ENCODE measurements around the gene ATG2B.

ATG2B gene

DNA sequence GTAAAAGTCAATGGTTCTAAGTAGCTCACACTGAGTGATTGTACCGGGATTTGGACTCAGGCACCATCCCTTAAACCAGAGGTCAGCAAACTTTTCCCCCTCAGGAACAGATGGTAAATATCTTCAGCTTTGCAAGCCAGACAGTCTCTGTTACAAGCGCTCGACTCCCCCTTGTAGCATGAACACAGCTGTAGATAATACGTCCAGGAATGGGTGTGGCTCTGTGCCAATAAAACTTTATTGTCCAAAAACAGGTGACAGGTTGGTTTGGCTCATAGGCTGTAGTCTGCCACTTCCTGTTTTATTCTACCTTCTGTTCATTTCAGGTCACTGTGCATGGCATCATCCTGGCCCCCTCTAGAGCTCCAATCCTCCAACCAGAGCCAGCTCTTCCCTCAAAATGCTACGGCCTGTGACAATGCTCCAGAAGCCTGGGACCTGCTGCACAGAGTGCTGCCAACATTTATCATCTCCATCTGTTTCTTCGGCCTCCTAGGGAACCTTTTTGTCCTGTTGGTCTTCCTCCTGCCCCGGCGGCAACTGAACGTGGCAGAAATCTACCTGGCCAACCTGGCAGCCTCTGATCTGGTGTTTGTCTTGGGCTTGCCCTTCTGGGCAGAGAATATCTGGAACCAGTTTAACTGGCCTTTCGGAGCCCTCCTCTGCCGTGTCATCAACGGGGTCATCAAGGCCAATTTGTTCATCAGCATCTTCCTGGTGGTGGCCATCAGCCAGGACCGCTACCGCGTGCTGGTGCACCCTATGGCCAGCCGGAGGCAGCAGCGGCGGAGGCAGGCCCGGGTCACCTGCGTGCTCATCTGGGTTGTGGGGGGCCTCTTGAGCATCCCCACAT is 99.6 kb downstream of the ATG2B start:
- Histone ChIP-seq H3K36me3 (ENCODE audit: insufficient read depth, low read length) (no peaks in the 10 kb centered on the region), H2AFZ (ENCODE audit: low read length) (no peak overlapping the region), H3K4me3 (ENCODE audit: low read length, poor library complexity, severe bottlenecking) (no peak overlapping the region), H3K79me2 (ENCODE audit: insufficient read depth, low read length) (no peaks in the 10 kb centered on the region), H3K4me2 (ENCODE audit: low read depth, low read length, poor library complexity, severe bottlenecking) (no peak overlapping the region), H4K20me1 (ENCODE audit: insufficient read depth, low read length, poor library complexity, severe bottlenecking) (no peaks in the 10 kb centered on the region), H3K27me3 (ENCODE audit: insufficient read depth, low read length, poor library complexity, severe bottlenecking) (no peaks in the 10 kb centered on the region), H3K9me2 (replicated peaks; ENCODE audit: low read depth, low read length) (no peaks in the 10 kb centered on the region), H3K9me3 (ENCODE audit: insufficient read depth, low read depth, low read length) (no peaks in the 10 kb centered on the region), H3K9ac (ENCODE audit: low read depth, low read length, poor library complexity, severe bottlenecking) (no peak overlapping the region), H3K4me1 (ENCODE audit: insufficient read depth, low read length, poor library complexity, severe bottlenecking) (no peaks in the 10 kb centered on the region), H3F3A (ENCODE audit: low read depth) (no peaks in the 10 kb centered on the region)
- TF ChIP-seq EZH2phosphoT487 (IDR thresholded peaks at IDR 0.05; ENCODE audit: borderline replicate concordance) = no peak
- TF ChIP-seq, protein P1, sequence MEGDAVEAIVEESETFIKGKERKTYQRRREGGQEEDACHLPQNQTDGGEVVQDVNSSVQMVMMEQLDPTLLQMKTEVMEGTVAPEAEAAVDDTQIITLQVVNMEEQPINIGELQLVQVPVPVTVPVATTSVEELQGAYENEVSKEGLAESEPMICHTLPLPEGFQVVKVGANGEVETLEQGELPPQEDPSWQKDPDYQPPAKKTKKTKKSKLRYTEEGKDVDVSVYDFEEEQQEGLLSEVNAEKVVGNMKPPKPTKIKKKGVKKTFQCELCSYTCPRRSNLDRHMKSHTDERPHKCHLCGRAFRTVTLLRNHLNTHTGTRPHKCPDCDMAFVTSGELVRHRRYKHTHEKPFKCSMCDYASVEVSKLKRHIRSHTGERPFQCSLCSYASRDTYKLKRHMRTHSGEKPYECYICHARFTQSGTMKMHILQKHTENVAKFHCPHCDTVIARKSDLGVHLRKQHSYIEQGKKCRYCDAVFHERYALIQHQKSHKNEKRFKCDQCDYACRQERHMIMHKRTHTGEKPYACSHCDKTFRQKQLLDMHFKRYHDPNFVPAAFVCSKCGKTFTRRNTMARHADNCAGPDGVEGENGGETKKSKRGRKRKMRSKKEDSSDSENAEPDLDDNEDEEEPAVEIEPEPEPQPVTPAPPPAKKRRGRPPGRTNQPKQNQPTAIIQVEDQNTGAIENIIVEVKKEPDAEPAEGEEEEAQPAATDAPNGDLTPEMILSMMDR (conservative IDR thresholded peaks at IDR 0.05; ENCODE audit: low read length) = no peak

DNA sequence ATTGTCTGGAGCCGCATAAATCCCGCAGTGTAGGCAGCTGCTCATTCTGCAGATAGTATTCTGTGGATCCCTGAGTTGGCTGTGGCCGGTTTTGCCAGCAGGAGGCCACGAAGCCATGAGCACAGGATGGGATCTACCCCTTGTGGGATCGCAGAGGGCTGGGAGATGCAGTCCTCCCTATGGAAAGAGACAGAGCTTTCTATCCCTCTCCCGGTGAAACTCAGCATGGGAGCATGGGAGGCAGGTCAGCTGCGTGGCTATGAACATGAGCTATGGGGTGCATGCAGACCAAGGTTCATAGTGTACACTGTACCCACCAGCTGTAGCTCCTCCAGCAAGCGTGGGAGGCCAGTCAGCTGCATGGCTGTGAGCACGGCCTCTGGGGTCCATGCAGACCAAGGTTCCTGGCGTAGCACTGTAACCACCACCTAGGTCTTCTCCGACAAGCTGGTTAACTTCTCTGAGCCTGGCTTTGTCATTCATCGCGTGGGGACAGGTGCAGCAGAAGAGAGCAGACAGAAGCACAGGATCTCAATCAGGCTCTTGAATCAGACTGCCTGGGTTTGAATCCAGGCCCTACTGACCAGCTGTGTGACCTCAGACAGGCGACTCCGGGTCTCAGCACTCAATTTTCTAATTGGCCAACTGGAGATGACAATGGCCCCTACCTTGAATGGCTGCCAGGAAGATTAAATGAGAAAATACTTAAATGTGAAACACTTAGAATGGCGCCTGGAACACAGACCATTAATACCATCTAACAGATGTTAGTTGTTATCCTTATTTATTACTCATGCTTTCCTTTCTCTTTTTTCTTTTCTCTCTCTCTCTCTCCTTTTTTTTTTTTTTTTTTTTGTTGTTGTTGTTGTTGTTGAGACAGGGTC is 101.1 kb downstream of the ATG2B start:
- Histone ChIP-seq H3K4me2 (ENCODE audit: low read depth, low read length, poor library complexity, severe bottlenecking) (no peak overlapping the region), H4K20me1 (ENCODE audit: insufficient read depth, low read length, poor library complexity, severe bottlenecking) (no peaks in the 10 kb centered on the region), H3K9me3 (ENCODE audit: insufficient read depth, low read depth, low read length) (no peaks in the 10 kb centered on the region), H3K36me3 (ENCODE audit: insufficient read depth, low read length) (no peaks in the 10 kb centered on the region), H3K4me1 (ENCODE audit: insufficient read depth, low read length, poor library complexity, severe bottlenecking) (no peaks in the 10 kb centered on the region), H3K79me2 (ENCODE audit: insufficient read depth, low read length) (no peaks in the 10 kb centered on the region), H2AFZ (ENCODE audit: low read length) (no peak overlapping the region), H3K4me3 (ENCODE audit: low read length, poor library complexity, severe bottlenecking) (no peak overlapping the region), H3F3A (ENCODE audit: low read depth) (no peaks in the 10 kb centered on the region), H3K9ac (ENCODE audit: low read depth, low read length, poor library complexity, severe bottlenecking) (no peak overlapping the region), H3K27me3 (ENCODE audit: insufficient read depth, low read length, poor library complexity, severe bottlenecking) (no peaks in the 10 kb centered on the region), H3K9me2 (replicated peaks; ENCODE audit: low read depth, low read length) (no peaks in the 10 kb centered on the region)
- no peak for TF ChIP-seq EZH2phosphoT487 (IDR thresholded peaks at IDR 0.05; ENCODE audit: borderline replicate concordance)
- TF ChIP-seq, protein P1 (conservative IDR thresholded peaks at IDR 0.05; ENCODE audit: low read length) = no peak

DNA sequence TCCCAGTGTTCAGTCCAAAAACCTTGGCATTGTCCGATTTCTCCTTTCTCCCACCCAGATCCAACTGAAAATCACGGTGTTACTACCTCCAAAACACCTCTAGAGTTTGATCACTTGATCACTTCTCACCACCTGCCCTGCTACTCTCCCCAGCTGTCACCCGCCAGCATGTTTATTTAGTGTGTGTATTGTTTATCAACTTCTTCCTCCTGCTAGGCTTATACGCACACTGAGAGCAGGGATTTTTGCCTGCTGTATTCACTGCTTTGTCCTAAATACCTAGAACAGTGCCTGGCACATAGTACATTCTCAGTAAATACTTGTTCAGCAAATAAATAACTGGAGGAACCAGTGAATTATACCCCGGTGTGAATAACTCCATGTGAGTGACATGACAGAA is 102.1 kb downstream of the ATG2B start:
- no peaks in the 10 kb centered on the region for H3K79me2 ChIP-seq (ENCODE audit: insufficient read depth, low read length)
- no peaks in the 10 kb centered on the region for H3K27me3 ChIP-seq (ENCODE audit: insufficient read depth, low read length, poor library complexity, severe bottlenecking)
- no peaks in the 10 kb centered on the region for H3K9me3 ChIP-seq (ENCODE audit: insufficient read depth, low read depth, low read length)
- H3F3A ChIP-seq (ENCODE audit: low read depth) = no peaks in the 10 kb centered on the region
- no peak overlapping the region for H3K4me2 ChIP-seq (ENCODE audit: low read depth, low read length, poor library complexity, severe bottlenecking)
- no peak overlapping the region for H2AFZ ChIP-seq (ENCODE audit: low read length)
- H3K9ac ChIP-seq (ENCODE audit: low read depth, low read length, poor library complexity, severe bottlenecking) = no peak overlapping the region
- H3K4me1 ChIP-seq (ENCODE audit: insufficient read depth, low read length, poor library complexity, severe bottlenecking) = no peaks in the 10 kb centered on the region
- no peak overlapping the region for H3K4me3 ChIP-seq (ENCODE audit: low read length, poor library complexity, severe bottlenecking)
- H4K20me1 ChIP-seq (ENCODE audit: insufficient read depth, low read length, poor library complexity, severe bottlenecking) = no peaks in the 10 kb centered on the region
- no peaks in the 10 kb centered on the region for H3K9me2 ChIP-seq (replicated peaks; ENCODE audit: low read depth, low read length)
- H3K36me3 ChIP-seq (ENCODE audit: insufficient read depth, low read length) = no peaks in the 10 kb centered on the region
- TF ChIP-seq, protein P1 (conservative IDR thresholded peaks at IDR 0.05; ENCODE audit: low read length) = no peak
- TF ChIP-seq EZH2phosphoT487 (IDR thresholded peaks at IDR 0.05; ENCODE audit: borderline replicate concordance) = no peak

All from Loucy (cell line).